SKM-1 (cell line): ENCODE measurements around the gene AP1B1.
"Not testable (repeated sequence)": the region's sequence is repeated elsewhere in the genome, so short reads cannot be mapped to it uniquely, and the experiment has no call there.

Experiments used
- DNase-seq: peaks from one replicate; lab custom pipeline; 2025; ENCODE audit not compliant: unreplicated experiment; lab: John Stamatoyannopoulos, UW

AP1B1 gene

DNA sequence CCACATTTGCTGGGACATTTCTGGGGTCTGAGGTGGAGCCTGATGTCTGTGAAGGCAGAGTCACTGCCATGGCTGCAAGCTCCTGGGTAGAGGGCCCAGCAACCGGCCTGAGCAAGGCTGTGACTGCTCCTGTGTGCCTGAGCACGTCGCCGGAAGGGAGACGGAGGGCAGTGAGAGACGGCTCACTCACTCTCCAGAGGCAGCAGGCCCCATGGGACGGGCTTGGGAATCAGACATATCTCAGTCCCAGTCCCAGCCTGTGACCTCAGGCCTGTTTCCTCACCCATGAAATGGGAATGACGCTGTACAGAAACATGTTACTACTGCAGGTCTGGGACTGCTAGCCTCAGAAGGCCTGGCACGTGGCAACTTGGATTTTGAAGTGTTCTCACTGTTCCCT is 36.5 kb downstream of the AP1B1 start:
- no peak for DNase-seq

DNA sequence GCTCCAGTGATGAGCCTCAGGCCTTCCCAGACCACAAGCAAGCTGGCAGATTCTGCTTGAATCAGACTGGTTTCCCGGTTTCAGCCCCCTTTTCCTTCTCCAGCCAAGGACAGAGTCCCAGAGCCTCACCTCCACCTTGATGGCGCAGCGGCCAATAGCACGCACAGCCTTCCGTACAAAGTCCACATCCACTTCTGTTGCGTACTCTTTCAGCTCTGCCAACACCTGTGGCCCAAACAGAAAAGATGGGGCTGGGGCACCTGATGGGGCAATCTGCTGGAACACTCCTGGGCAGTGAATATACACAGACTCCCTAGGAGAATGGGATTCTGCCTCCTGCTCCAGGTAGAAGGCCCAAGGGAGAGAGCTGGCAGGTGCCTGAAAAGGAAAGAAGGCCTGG is 37.3 kb downstream of the AP1B1 start:
- no peak for DNase-seq

GRCh38 chr22:29348956-29349355 is 39.4 kb downstream of the AP1B1 start:
- no peak for DNase-seq

DNA sequence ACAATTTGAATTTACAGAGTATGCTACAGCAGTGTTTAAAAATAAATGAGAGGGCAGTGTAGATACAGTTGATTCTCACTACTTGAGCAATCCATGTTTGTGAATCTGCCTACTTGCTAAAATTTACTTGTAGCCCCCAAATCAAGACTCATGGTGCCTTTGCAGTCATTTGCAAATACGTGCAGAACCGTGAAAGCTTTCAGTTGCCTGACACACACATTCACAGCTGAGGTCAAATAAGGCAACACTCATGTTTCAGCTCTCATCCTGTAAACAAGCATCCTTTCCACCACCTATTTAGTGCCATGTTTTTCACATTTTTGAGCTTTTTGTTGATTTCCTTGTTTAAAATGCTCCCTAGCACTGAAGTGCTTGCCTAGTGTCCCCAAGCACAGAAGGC is 40.3 kb downstream of the AP1B1 start:
- DNase-seq: no peak

GRCh38 chr22:29346659-29347058 is 41.7 kb downstream of the AP1B1 start:
- DNase-seq: no peak

- DNase-seq: no peak
Measured at GRCh38 chr22:29345932-29346331, 42.4 kb downstream of the AP1B1 start.

DNA sequence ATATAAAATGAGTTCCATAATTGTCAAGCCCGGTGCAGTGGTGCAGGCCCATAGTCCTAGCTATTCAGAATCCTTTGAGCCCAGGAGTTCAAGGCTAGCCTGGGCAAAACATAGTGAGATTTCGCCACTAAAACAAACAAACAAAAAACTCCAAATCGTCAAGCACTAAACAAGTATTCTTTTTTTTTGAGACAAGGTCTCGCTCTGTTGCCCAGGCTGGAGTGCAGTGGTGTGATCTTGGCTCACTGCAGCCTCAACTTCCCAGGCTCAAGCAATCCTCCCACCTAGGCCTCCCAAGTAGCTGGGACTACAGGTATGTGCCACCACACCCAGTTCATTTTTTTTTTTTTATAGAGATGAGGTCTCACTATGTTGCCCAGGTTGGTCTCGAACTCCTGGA is 43.5 kb downstream of the AP1B1 start:
- DNase-seq: not testable (repeated sequence)

- no peak for DNase-seq
Measured at GRCh38 chr22:29344137-29344536, 44.2 kb downstream of the AP1B1 start.

DNA sequence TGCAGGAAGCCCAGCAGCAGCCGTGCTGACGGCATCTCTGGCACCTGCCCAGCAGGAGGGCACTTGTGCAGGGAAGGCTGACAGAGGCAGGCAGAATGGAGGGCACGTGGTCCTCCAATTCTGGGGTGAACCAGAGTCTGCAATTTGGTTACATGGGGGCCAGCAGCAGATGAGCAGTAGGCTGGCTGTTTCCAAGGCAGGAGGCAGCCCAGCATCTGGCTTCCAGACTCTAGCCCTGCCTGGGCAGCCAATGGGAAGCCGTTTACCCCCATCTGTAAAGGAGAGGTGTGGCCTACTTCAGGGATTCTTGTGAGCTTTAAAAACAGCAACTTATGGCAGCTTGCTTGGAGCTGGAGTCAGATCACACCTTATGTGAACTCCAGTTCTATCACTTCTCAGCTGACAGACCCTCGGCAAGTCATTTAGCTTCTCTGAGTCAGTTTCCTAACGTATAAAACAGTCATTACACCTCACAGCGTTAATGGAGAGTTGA is 45.0 kb downstream of the AP1B1 start:
- no peak for DNase-seq

DNA sequence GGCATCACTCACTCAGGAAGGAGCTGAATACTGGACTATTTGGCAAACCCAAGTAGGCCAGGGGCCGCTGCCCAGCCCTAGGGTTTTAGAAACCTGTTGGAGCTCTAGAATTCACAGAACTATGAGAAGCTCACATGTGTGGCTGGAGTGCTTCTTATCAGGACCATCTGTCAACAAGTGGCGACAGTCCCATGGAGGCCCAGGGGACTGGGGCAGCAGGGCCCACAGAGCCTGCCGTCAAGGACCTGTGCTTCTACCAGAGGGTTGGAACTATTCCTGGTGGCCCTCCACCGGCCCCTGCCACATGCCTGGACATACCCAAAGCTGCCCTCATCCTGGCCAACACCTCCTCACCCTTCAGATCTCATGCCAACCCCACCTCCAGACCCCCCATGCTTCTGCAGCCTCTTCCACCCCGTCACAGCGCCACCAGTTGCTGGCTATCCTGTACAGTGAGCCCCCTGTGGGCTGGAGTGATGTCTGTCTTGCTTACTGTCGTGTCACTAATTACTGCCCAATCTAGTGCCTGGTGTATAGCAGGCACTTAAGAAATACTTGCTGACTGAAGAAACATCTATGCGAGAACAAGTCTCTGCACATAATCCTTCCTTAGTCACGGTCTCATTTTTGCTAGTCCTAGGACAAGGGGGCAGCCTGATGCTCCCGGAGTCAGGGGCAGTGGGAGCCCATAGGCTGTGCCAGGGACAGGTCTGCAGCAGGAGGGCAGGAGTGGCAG is 45.6 kb downstream of the AP1B1 start:
- no peak for DNase-seq

DNA sequence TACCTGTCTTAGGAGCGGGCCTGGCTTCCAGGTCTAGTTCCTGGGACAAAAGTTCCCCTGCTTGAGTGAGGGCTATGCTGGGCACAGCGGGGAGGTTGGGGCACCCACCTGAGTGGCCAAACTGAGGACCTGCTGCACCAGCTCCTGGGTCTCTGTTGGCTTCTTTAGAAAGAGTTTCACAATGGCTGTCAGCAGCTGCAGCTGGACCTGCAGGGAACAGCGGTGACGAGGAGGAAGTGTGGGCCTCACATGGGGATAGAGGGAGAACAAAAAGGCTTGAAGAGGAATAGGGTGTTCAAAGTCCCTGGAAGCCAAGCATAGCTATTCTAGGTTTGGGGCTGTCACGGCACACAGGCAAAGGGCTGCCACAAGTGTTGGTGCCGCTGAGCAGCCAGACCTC is 46.2 kb downstream of the AP1B1 start:
- peak; percentile 22 for DNase-seq

DNA sequence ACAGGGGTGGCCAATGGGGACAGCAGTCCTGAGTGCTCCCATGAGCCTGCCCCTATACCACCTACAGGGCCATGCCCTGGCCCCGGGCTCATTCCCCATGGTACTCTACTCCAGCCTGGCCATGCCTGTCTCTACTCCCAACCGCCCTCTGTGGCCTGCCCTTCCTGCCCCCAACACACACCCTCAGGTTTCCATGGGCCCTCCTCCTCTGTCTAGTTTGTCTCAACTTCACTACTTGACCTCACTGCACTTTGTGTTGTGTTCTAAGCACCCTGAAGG is 46.6 kb downstream of the AP1B1 start:
- no peak for DNase-seq

DNA sequence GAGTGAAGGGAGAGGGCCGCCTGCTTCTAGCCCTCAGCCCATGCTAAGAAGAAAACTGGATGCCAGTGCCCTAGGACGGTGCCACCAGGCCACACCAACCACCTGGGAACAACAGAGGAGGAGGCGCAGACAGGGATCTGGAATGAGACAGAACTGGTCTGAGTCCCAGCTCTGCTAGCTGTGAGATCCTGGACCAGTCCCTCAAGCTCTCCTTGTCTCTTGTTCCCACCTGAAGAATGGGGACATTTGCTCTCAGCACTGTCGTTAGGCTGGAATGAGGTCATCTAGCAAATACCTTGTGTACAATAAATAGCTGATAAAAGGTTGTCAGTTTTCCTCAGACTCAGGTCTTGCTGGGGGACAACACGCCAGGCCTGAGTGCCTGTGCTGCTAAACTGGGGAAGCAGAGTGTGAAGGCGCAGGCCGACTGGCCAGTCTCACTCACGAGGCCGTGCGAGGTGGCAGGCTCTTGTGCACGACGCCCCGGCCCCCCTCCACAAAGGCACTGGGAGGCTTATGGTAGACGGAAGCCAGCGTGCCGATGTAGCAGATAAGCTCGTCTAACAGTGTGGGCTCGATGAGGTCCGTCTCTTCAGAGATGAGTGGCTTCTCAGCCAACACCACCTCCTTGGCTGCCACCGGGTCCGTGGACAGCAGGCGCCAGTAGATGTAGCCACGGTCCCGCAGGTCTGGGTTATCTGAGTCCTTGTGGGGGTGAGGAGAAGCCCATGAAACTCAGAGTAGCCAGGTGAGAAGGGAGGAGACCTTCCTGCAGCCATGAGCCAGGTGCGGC is 47.1 kb downstream of the AP1B1 start:
- DNase-seq: no peak

- DNase-seq: no peak
Measured at GRCh38 chr22:29340566-29340965, 47.8 kb downstream of the AP1B1 start.

DNA sequence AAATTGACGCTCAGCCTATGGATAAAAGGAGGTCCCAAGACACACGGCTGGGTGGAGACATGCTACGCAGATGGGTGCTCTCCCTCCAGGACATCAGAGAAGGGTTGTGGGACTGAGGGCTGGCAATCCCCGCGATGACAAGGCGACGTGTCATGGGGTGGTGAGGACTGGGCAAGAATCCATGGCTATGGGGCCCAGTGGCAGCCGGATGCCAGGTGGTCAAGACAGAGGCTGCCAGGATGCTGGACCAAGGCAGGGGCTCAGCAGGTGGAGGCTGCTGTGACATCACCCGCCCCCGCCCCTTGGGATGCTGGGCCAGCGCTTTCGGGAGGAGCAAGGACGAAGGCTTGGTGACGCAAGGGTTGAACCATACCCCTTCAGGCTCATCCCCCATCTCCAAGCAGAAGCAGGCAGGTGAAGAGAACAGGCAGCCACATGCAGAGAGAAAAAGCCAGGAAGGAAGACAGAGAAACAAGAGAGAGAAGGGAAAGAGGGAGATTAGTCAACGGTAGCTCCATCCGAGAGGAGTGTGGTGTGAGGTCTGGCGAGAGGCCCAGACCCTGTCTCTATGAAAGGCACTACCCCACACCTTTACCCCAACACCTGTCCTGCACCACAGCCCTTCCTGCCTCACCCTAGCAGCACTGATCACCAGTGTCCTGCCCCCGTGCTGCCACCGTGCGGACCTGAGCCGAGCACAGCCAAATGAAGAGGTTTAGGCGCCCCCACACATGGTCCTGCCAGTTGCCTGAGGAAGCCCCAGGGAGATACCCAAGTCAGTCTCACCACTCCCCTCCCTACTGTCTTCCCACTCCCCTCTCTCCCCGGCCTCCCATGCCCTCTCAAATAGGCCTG is 48.8 kb downstream of the AP1B1 start:
- DNase-seq: no peak

- DNase-seq: no peak
Measured at GRCh38 chr22:29338398-29338797, 50.0 kb downstream of the AP1B1 start.

- no peak for DNase-seq
Measured at GRCh38 chr22:29337631-29338284, 50.6 kb downstream of the AP1B1 start.

DNA sequence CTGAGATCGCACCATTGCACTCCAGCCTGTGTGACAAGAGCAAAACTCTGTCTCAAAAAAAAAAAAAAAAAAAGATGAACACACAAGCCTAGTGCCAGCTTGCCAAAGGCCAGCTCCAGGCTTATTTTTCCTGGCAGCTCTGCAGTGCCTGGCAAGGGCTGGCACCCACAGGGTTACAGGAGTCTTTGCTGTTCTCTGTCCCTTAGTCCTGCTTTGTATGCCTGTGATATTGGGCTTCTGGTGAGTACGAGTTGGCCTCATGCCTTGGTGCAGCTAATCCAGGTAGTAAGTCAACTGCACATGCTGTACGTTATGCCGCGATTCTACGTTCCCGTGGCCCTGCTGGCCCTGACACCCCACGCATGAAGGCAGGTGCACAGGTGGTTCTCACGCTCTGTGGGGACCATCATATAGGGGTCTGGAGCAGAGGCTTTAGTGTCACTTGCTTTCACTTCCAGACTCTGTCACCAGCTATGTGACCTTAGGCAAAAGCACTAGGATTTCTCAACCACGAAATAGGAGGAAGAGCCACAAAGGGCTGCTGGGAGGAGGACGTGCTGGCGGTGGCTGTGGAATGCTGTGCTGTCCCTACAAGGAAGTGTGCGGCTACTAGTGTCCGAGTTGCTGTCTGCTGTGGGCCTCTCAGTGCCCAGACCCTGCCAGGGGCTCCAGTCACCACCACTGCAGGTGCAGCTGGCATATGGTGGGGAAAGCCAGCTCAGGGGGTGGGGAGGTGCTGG is 51.4 kb downstream of the AP1B1 start:
- no peak for DNase-seq

DNA sequence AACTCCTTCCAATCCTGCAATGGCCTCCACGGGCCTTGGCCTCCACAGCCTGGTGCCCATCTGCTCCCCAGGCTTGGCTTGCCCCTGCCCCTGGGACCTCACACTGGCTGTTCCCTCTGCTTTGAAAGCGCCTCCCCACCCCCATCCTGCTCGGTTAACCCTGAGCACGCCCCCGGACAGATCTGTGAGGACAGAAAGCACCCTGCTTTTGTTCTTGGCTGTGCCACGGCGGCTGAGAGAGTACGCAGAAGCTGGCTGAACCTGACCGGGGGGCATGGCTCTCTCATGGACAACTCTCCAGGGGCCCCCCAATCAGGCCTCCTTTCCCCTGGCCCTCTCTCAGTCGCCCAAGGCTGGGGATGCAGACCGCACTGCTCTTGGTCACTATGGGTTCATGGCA is 52.7 kb downstream of the AP1B1 start:
- no peak for DNase-seq

- DNase-seq: no peak
Measured at GRCh38 chr22:29334696-29335344, 53.5 kb downstream of the AP1B1 start.
